GM19438 (cell line): ENCODE measurements around the gene LRP1.

ENCODE experiments used
- ATAC-seq: cut with Tn5 transposase; IDR thresholded peaks from one replicate; pipeline ENCODE4 v1.9.1; 2021; ENCODE audit warnings: low read depth; ENCODE audit not compliant: unreplicated experiment

Gene LRP1

DNA sequence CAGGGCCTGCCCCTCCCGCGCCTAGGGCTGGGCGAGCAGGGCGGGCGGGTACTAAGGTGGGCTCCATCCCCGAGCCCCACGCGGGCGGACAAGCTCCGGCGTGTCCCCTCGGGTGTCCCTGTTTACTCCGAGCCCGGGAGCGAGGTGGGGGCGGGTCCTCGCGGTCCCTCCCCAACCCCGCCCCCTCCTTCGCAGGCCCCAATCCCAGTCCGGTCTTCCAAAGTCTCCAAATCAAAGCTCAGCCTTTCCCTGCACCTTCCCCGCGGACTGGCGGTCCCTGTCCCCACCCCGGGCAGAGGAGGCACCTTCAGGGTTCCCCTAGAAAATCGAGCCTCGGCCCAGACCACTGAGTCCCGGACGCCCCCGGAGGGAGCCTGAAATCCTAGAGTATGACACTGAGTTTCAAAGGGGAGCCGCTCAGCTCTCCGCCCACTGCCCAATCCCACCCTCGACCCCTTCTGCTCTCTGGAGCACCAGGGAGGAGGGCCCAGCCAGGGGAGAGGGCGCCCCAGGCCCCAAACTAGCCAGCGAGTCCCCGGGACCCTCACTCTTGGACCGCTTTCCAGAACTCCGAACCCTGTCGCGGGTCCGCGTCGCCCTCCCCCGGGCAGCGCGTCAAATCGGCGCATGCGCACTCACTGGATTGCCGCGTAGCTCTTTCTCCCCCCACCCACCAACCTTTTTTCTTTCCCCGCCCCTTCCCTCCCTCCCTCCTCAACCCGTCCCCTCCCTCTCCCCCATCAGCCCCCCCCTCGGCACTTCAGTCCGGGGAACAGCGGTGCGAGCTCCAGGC, at the start of gene LRP1:
TSS of gene LRP1 (plus strand) at position 758 of the 793 bp plus-strand sequence. CDS start 482 bp downstream, outside the sequence.
- no peak for ATAC-seq

DNA sequence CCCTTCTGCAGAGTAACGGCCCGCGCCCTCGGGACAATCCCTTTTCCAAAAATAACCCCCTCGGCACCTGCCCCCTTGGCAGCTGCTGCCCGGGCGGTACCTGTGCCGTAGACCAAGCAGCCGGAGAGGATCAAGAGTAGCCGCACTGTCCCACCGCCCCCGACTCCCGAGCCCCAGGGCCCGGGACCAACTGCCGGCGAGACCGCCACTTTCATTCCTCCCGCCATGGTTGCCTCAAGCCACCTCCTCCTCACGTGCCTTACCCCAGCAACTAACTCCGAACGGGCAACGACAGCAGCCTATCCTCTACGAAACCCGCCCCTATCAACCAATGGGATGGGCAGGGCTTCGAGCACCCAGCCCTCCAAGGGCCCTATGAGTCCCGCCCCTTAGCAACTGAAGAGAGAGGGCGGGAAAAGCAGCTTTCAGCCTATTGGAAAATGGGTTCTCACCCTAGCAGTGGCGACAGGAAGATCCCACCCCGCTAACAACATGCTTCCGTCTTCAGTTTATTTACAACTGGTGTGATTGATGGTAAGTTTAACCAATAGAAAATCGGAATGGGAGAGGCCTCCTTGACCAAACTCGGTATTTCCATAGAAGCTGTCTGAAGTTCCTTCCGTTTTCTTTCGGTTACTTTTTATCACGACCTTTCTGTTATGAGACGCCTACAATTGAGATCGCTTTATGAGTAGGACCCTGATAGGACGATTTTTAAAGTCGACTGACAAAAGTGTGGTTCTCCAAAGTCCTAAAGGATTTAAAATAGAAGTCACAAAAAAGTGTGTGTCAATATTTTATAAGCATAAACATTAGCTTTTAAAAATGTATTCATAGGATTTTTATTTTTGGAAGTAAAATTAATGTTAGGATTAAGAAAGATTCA, 49.5 kb upstream of the LRP1 start, which contains the start of gene NEMP1:
TSS of gene NEMP1 (minus strand) at position 273 of the 886 bp plus-strand sequence. CDS start at position 227, 46 bp downstream.
- peak; percentile 97 for ATAC-seq

DNA sequence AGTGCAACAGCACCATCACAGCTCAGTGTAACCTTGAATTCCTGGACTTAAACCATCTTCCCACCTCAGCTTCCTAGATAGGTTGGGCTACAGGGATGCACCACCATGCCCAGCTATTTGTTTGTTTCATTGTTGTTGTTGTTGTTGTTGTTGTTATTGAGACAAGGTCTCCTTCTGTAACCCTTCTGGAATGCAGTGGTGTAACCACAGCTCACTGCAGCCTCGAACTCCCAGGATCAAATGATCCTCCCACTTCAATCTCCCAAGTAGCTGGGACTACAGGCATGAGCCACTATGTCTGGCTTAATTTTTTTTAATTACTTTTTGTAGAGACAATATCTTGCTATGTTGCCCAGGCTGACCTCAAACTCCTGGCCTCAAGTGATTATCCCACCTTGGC, 48.5 kb upstream of the LRP1 start:
- no peak for ATAC-seq

DNA sequence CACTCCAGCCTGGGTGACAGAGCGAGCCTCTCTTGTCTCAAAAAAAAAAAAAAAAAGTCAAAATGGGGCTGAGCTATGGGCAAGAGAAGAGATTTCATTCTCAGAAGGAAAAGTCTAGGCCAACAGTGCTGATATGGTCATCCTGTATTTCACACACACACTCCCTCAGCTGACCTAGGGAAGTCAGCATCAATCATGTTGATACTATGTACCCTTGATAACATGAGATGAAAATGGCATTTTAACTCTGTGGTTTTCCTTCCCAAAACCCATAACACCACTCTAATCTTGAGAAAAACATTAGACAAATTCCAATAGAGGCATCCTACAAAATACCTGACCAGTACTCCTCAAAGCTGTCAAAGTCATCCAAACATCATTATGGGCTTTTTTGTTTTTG, 47.4 kb upstream of the LRP1 start:
- ATAC-seq = no peak

DNA sequence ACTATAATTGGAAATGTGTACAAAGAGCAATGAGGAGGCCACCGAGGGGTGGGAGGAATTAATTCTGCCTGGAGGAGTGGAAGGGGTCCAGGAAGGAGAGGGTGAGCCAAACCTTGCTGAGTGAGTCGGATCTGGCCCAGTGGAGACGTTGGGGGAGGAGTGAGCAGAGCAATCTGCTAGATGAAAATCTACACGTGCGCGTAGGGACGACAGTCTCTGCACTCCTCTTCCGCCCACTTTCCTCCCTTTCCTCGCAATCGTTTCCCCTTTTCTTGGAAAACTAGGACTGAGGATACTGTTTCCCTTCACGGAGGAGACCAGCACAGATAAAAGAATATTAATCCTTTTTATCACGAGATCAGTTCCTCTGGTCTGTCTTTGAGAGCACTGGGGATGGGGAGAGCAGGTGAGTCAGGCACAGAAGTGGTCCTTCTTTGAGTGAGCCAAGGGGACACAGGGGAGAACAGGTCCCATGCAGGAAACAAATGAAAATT, 42.2 kb upstream of the LRP1 start:
- no peak for ATAC-seq

DNA sequence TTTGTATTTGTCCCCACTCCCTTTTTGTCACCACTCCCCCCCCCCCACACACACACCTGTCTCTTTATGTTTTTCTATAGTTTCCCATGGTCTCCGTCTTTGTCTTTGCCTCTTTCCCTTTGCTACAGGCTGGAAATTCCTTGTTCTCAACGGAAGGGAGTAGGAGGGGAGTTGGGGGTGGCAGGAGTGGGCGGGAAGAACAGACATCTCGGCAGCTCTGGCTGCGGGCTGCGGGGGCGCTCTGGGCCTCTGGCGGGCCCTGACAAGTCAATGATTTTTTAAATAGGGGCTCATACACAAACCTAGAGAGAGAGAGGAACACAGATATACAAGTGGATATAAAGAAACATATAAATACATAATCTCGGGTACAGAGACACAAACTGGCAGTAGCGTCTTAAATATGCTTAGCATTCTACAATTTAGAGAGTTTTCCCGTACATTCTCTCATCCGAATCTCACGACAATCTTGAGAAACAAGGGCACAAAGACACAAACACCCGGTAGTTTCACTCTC, 41.7 kb upstream of the LRP1 start:
- ATAC-seq = no peak

DNA sequence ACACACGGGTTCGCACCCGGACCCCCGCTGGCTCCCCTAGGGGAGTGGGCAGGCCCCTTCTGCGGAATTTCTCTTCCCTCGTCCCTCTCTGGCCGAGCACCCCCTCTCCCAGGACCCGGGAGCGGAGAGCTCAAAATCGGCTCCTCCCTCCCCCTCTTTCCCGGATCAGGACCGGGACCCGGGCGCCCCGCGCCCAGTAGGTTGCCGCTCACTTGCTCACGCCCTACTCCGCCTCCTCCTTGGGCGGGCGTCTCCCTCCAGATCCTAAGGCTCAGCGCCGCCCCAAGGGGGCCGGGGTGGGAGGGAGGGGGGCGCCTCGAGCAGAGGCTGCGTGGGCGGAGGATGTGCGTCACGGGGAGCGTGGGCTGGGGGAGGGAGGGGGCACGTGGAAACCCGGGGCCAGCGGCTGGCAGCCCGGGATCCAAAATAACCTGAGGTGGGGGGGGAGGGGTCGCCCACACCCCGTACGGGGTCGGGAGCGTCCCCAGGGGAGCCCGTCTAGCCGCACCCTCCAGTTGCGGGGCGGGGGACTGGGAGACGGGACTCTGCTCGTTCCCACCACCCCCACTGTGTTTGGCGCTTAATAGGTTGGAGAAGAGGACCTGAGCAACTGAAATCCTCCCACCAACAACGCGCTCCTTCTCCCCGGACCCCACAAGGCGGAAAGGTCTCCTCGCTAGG, 41.1 kb upstream of the LRP1 start:
- ATAC-seq = peak; percentile 33

DNA sequence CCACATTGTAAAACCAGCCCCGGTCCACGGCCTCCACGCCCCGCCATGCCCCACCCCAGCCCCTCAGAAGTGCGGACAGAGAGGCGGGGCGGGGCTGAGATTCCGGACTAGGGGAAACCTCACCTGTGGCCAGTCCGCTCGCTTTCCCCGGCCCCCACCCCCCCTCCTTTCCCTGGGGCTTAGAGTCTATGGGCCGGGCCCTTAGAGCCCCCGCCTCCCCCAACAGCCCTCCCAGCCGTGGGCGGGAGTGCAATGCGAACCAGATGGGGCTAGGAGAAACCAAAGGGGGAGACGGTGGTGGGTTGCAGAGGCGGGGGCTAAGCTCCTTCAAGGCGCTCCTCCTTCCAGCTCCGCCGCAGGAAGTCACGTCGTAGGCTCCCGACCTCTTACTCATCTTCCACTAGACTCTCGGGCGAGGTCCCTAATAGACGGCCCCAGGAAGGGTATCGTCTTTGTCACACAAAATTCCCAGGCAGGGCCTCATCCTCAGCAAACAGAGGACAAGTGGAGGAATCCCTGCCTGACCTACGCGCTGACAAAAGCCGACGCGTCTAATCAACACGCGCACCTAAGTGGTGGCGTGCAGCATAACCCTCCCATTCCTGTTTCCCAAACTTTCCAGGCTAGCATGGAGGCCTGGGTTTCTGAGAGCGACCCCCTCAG, 40.5 kb upstream of the LRP1 start:
- peak; percentile 35 for ATAC-seq

DNA sequence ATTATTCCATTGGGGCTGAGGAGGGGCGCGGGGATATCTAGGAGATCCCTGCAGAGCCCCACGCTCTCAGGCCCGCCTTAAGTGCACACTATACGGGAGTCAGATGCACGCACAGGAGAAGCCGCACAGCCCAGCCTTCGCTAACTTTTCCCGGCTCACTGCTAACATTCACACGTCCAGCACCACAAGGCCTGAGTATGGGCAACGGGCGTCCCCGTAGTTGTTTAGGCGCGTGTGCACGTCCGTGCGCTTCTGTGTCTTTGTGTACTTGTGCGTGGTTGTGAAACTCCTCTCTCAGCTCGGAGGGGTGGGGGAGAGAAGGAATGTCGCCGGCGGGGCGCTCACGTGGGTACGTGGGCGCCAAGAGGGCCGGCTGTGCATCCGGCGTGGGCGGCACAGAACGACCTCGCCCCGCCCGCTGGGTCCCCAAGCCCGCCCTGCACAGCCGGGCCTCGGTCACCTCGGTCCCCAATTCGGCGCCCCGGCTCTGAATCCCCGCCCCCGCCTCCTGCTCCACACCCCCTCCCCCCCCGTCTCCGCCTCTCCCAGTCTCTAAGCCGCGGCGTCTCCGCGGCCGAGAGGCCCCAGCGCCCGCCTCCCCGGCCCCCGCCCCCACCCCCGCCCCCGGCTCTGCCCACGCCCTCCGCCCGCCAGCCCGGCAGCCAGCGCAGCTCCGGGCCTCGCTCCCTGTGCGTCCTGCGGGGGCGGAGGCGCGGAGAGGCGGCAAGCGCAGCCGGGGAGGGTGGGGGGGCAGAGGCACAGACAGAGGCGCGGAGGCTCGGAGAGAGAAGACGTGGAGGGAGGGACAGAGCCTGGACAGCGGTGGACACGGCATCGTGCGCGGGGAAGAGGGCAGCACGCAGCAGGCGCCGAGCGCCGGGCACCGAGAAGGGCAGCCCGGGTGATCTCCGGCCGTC, 39.7 kb upstream of the LRP1 start, which contains the start of gene NAB2:
TSS of gene NAB2 (plus strand) at position 761 of the 917 bp plus-strand sequence. CDS start 158 bp downstream, outside the sequence.
- peak; percentile 52 for ATAC-seq

DNA sequence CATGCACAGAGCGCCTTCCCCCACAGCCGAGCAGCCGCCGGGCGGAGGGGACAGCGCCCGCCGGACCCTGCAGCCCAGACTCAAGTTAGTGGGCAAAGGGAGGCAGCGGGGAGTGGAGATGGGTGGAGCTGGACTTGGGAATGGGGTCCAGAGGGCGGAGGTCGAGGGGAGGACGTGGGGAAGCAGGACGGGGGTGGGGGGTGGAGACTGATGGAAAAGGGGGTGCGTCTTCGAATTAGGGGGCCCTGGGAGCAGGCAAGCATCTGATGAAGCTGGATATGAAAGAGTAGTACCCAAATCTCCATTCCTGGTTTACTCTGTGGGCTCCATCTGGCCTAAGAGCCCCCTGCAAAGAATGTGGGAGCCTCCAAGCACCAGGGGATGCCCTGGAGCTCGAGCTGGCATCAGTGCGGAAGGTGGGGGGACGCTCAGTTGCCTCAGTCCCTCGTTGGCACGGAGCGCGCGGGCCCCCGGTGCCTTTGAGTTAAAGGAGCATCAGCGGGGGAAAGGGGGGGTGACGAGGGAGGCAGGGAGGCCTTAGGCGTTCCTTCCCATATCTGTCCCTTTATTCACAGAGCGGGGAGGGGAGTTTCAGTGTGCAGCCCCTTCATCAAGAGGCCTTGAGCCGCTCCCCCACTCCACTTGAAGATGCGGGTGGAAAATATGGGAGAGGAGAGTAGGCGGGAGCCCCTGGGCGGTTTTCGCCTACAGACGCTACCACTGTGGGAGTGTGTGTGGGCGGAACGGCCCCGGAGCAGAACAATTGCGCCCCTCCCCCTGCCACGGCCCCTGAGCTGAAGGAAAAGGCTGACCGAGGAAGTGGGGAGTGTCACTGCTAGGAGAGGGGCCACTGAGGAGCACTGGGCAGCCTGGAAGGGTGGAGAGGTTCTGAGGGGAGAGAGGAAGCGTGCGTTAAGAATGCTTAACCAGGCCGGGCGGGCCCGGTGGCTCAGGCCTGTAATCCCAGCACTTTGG, 38.7 kb upstream of the LRP1 start:
- ATAC-seq = no peak

DNA sequence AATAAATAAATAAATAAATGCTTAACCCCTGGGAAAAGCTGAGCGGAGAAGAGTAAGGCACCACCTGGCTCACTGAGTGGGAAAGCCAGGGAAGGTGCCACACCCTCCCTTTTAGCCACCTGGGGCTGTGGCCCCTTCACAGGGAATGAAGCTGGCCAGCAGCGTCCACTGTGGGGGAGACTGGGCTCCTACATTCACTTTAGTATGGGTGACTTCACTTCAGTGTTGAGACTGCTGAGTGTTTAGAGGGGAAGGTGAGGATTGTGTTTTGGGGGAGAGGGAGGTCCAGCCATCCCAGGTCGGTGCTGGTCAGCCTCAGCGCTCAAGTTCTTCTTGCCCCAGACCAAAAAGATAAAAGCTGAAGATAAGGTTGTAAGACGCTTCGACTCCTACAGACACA, 37.8 kb upstream of the LRP1 start:
- no peak for ATAC-seq

DNA sequence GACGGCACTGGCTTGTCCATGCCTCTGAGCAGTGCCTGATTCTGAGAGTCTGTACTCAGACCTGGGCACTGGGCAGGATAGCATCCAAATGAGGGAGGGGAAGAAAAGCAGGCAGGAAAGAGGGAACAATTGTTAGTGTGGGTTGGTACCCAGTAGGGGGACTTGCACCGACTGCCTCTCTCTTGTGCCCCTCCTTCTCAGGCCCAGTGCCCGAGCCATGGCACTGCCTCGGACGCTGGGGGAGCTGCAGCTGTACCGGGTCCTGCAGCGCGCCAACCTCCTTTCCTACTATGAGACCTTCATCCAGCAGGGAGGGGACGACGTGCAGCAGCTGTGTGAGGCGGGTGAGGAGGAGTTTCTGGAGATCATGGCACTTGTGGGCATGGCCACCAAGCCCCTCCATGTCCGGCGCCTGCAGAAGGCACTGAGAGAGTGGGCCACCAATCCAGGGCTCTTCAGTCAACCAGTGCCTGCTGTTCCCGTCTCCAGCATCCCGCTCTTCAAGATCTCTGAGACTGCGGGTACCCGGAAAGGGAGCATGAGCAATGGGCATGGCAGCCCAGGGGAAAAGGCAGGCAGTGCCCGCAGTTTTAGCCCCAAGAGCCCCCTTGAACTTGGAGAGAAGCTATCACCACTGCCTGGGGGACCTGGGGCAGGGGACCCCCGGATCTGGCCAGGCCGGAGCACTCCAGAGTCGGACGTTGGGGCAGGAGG, 37.2 kb upstream of the LRP1 start:
- ATAC-seq = no peak

DNA sequence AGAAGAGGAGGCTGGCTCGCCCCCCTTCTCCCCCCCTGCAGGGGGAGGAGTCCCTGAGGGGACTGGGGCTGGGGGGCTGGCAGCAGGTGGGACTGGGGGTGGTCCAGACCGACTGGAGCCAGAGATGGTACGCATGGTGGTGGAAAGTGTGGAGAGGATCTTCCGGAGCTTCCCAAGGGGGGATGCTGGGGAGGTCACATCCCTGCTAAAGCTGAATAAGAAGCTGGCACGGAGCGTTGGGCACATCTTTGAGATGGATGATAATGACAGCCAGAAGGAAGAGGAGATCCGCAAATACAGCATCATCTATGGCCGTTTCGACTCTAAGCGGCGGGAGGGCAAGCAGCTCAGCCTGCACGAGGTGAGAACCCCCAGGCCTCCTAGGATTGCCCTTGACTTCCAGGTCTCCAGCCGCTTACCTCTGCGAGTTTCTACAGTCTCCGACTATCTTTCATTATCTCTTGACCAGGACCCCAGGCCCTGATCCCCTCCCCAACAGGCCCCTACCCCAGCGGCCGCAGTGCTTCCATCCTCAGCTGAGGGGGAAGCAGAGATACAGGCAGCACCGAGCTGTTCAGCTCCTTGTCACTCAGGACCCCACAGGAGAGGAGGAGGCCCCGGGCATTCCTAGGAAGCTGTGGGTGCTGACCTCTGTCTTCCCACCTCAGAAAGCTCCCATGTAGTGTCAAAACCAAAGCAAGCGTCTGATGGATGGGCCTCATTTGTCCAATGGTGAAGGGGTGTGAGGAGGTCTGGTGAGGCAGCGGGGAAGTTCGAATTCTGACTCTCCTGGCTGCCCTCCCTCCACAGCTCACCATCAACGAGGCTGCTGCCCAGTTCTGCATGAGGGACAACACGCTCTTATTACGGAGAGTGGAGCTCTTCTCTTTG, 36.4 kb upstream of the LRP1 start:
- ATAC-seq = no peak

DNA sequence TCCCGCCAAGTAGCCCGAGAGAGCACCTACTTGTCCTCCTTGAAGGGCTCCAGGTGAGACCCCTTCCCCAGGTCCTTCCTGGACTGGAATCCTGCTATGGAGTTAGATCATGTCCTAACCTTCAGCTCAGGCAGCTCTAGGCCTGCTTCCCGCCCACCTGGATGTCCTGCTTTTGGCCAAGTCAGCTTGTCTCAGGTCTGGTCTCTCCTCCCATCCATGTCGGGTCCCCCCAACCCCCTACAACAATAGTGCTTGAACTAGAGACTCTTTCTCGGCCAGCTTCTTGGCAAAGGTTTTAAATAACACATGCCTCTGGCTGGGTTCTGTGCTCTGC, 35.8 kb upstream of the LRP1 start:
- no peak for ATAC-seq

DNA sequence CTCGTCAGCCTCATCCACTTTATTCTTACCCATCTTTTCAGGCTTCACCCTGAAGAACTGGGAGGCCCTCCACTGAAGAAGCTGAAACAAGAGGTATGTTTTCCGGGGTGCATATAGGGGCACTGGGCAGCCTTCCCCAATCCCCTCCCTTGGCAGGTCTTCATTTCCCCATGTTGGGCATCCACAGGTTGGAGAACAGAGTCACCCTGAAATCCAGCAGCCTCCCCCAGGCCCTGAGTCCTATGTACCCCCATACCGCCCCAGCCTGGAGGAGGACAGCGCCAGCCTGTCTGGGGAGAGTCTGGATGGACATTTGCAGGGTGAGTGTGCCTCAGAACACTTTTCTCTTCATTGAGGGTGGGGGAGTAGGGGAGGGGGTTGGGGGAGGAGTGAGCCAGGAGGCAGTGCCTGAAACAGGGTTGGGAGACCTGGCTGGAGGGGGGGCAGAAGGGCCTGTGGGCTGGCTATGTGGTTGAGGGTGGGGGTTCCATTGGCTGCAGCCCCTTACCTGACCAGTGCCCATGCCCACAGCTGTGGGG, 35.3 kb upstream of the LRP1 start:
- ATAC-seq = no peak
